HL-60/S4 treated with retinoic acid at 250 ng/mL for 4 days and 3 days (cell line): ENCODE measurements around the gene BATF3.
"Not testable (repeated sequence)": the region's sequence is repeated elsewhere in the genome, so short reads cannot be mapped to it uniquely, and the experiment has no call there.

ENCODE experiments used
- in situ Hi-C: fragments of 300-500 bp; cut with MboI; formaldehyde crosslinking; loops from 2 replicates; pipeline ENCODE4 v1.7.0; 2022; ENCODE audit warnings: low sequenced_read_pairs

Gene BATF3

GRCh38 chr1:212639524-212639923 lies 60.1 kb downstream of the BATF3 start:
- in situ Hi-C loops, result not testable (repeated sequence)

DNA sequence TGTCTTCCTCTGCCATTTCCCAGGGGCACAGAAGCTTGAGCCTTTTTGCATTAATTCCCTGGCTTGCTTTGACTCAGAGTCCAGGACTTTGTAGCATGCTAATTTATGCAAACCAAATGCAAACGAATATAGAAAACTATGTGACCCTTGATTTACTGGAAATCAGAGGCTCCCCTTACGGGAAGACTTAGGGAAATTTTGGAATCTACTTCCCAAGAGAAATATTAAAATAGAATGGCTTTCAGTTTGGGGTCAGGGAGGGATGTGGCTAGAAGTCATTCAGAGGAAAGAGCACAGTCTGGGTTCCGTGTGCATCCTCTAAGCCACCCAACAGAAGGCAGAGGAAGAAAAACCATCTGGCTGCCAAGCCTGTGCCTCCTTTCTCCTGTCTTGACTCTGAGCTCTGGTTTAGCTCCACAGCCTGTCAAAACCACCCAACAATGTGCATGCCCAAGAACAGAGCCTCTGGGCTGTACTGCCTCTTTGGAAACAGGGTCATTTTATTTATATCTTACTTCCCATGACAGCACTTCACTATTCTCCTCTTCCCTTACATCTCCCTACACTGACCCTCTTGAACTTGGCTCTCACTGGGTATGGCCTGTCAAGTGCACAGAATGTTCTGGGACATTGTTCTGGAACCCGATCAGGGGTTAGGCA lies 61.0 kb downstream of the BATF3 start:
- in situ Hi-C loops, result no loop called here

- in situ Hi-C loops, result no loop called here
Observed at GRCh38 chr1:212637902-212638301, 61.7 kb downstream of the BATF3 start.
